ENCODE data around the gene TEAD1. TPM values are rescaled to one million over a fixed set of nuclear protein-coding genes. Genes with fewer than 3 reads are reported as not detected.

TEAD1 gene
- total RNA-seq, 1 donor from 2014 or later: 88.1 TPM

- Histone ChIP-seq H3K4me3 (ENCODE audit: low read depth, low read length) (no peak overlapping the region), H3K27me3 (ENCODE audit: control insufficient read depth, insufficient read depth, low read length) (no peaks in the 10 kb centered on the region), H3K36me3 (ENCODE audit: control insufficient read depth, insufficient read depth, low read length) (no peaks in the 10 kb centered on the region)
- no peak for TF ChIP-seq CTCF (IDR thresholded peaks at IDR 0.05; ENCODE audit: insufficient read depth, low read length, poor library complexity, severe bottlenecking)
- no peak for DNase-seq (ENCODE audit: low read depth)
These were observed 45.0 kb downstream of the TEAD1 start for GRCh38 chr11:12719221-12719620.

- Histone ChIP-seq H3K36me3 (ENCODE audit: control insufficient read depth, insufficient read depth, low read length) (no peaks in the 10 kb centered on the region), H3K27me3 (ENCODE audit: control insufficient read depth, insufficient read depth, low read length) (no peaks in the 10 kb centered on the region), H3K4me3 (ENCODE audit: low read depth, low read length) (no peak overlapping the region)
- no peak for TF ChIP-seq CTCF (IDR thresholded peaks at IDR 0.05; ENCODE audit: insufficient read depth, low read length, poor library complexity, severe bottlenecking)
- DNase-seq (ENCODE audit: low read depth): no peak
These were observed 47.8 kb downstream of the TEAD1 start for GRCh38 chr11:12721816-12722604.

GRCh38 chr11:12723421-12724300 lies 49.4 kb downstream of the TEAD1 start:
- no peaks in the 10 kb centered on the region for H3K36me3 ChIP-seq (ENCODE audit: control insufficient read depth, insufficient read depth, low read length)
- no peak for TF ChIP-seq CTCF (IDR thresholded peaks at IDR 0.05; ENCODE audit: insufficient read depth, low read length, poor library complexity, severe bottlenecking)
- H3K4me3 ChIP-seq (ENCODE audit: low read depth, low read length): no peak overlapping the region
- DNase-seq (ENCODE audit: low read depth): peak; percentile 89
- H3K27me3 ChIP-seq (ENCODE audit: control insufficient read depth, insufficient read depth, low read length): no peaks in the 10 kb centered on the region

- Histone ChIP-seq H3K36me3 (ENCODE audit: control insufficient read depth, insufficient read depth, low read length) (no peaks in the 10 kb centered on the region), H3K4me3 (ENCODE audit: low read depth, low read length) (no peak overlapping the region), H3K27me3 (ENCODE audit: control insufficient read depth, insufficient read depth, low read length) (no peaks in the 10 kb centered on the region)
- no peak for DNase-seq (ENCODE audit: low read depth)
- no peak for TF ChIP-seq CTCF (IDR thresholded peaks at IDR 0.05; ENCODE audit: insufficient read depth, low read length, poor library complexity, severe bottlenecking)
These were observed 50.3 kb downstream of the TEAD1 start for GRCh38 chr11:12724301-12725054.

- no peak for TF ChIP-seq CTCF (IDR thresholded peaks at IDR 0.05; ENCODE audit: insufficient read depth, low read length, poor library complexity, severe bottlenecking)
- no peak for DNase-seq (ENCODE audit: low read depth)
- Histone ChIP-seq H3K4me3 (ENCODE audit: low read depth, low read length) (no peak overlapping the region), H3K27me3 (ENCODE audit: control insufficient read depth, insufficient read depth, low read length) (no peaks in the 10 kb centered on the region), H3K36me3 (ENCODE audit: control insufficient read depth, insufficient read depth, low read length) (no peaks in the 10 kb centered on the region)
These were observed 51.0 kb downstream of the TEAD1 start for GRCh38 chr11:12725055-12725862.
